Mesothelial cell of epicardium (in vitro differentiated cells): ENCODE results near the gene GLYAT. TPM values are rescaled to one million over a fixed set of nuclear protein-coding genes. Genes with fewer than 3 reads are reported as not detected.
"Not testable (repeated sequence)": the region's sequence is repeated elsewhere in the genome, so short reads cannot be mapped to it uniquely, and the experiment has no call there.

Experiments
- DNase-seq, 2 experiments: peaks; one replicate each; pipeline ENCODE4 v3.0.0; 2021; ENCODE audit warnings: low spot score in 2 of 2; ENCODE audit not compliant: unreplicated experiment in 2 of 2
- H3K27ac Mint-ChIP-seq: 2 replicates; pipeline ENCODE4 v1.8.0; 2021; ENCODE audit warnings: mixed read lengths
- H3K27me3 Mint-ChIP-seq: 2 replicates; pipeline ENCODE4 v1.8.0; 2021; ENCODE audit warnings: low read depth, mixed read lengths
- H3K36me3 Mint-ChIP-seq: 2 replicates; pipeline ENCODE4 v1.8.0; 2021; ENCODE audit warnings: mixed read lengths
- H3K4me1 Mint-ChIP-seq: 2 replicates; pipeline ENCODE4 v1.8.0; 2021; ENCODE audit warnings: mixed read lengths
- H3K4me3 Mint-ChIP-seq: 2 replicates; pipeline ENCODE4 v1.8.0; 2021; ENCODE audit warnings: mild to moderate bottlenecking, moderate library complexity, mixed read lengths
- H3K9me3 Mint-ChIP-seq: 2 replicates; pipeline ENCODE4 v1.8.0; 2021; ENCODE audit warnings: mixed read lengths
- total RNA-seq: library from RNA; stranded (reverse); gene quantifications from 3 replicates; pipeline ENCODE4 v1.2.1, GENCODE V29; 2021
- TF ChIP-seq, protein P1 (sequence below): fragments of 200-600 bp; sonication (generic); IDR thresholded peaks from one replicate; pipeline ENCODE4 v1.5.0; 2021; ENCODE audit warnings: antibody characterized with exemption; ENCODE audit not compliant: unreplicated experiment

GLYAT gene
- total RNA-seq, 1 donor from 2014 or later = not detected

DNA sequence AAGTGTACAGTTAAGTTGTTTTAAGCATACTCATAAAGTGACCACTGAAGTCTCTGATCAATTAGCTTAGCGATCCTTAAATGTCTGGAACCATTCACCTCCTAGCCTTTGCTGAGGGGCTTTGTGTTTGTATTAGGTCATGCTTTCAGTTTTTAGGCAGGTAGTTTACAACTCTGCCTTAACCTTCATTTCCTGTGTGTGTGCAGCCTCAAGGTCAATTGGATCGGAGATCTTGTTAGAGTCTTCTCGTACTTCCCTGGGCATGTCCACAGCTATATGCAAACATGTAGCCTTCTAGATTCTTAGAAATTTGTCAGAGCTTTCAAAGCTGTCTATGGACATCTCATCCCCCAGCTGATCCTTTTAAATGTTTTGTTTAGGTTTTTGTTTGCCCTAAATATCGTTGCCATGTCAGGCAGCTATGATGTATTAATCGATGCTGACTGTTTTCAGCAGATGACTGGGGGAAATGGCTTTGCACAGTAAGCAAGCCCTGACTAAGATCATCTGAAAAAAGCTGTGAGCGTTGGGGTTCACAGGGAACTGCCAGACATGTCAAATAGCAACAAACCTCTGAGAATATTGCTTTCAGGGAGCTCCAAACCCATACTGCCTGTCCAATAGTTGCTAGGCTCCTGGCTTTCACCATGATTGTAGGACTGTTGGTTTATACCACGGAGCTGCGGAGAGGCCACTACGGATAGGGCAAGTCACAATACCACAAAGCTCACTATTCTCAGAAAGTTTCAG is 45.6 kb downstream of the GLYAT start:
- TF ChIP-seq, protein P1, sequence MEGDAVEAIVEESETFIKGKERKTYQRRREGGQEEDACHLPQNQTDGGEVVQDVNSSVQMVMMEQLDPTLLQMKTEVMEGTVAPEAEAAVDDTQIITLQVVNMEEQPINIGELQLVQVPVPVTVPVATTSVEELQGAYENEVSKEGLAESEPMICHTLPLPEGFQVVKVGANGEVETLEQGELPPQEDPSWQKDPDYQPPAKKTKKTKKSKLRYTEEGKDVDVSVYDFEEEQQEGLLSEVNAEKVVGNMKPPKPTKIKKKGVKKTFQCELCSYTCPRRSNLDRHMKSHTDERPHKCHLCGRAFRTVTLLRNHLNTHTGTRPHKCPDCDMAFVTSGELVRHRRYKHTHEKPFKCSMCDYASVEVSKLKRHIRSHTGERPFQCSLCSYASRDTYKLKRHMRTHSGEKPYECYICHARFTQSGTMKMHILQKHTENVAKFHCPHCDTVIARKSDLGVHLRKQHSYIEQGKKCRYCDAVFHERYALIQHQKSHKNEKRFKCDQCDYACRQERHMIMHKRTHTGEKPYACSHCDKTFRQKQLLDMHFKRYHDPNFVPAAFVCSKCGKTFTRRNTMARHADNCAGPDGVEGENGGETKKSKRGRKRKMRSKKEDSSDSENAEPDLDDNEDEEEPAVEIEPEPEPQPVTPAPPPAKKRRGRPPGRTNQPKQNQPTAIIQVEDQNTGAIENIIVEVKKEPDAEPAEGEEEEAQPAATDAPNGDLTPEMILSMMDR = no peak
- no peak overlapping the region for H3K27ac Mint-ChIP-seq
- no peak for DNase-seq
- no peaks in the 10 kb centered on the region for H3K27me3 Mint-ChIP-seq
- H3K36me3 Mint-ChIP-seq = no peaks in the 10 kb centered on the region
- H3K9me3 Mint-ChIP-seq = peaks cover 56% of the 10 kb centered on the region
- H3K4me1 Mint-ChIP-seq = no peaks in the 10 kb centered on the region
- H3K4me3 Mint-ChIP-seq = no peak overlapping the region

DNA sequence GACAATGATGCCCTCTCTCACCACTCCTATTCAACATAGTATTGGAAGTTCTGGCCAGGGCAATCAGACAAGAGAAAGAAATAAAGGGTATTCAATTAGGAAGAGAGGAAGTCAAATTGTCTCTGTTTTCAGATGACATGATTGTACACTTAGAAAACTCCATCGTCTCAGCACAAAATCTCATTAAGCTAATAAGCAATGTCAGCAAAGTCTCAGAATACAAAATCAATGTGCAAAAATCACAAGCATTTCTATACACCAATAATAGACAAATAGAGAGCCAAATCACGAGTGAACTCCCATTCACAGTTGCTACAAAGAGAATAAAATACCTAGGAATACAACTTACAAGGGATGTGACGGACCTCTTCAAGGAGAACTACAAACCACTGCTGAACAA is 49.1 kb downstream of the GLYAT start:
- peaks cover 59% of the 10 kb centered on the region for H3K9me3 Mint-ChIP-seq
- H3K27me3 Mint-ChIP-seq, H3K4me1 Mint-ChIP-seq, DNase-seq, H3K27ac Mint-ChIP-seq, H3K4me3 Mint-ChIP-seq, H3K36me3 Mint-ChIP-seq: not testable (repeated sequence)

DNA sequence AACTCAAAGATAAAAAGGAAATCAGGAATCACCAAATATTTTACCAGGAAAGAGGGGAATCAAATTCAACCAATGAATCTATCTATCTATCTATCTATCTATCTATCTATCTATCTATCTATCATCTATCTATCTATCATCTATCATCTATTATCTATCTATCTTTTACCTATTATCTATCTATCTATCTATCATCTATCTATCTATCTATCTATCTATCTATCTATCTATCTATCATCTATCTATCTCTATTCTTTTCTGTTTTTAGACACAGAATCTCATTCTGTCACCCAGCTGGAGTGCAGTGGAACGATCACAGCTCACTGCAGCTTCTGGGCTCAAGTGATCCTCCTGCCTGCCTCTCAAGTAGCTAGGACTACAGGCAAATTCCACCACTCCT is 54.2 kb downstream of the GLYAT start:
- H3K36me3 Mint-ChIP-seq, H3K27me3 Mint-ChIP-seq, H3K27ac Mint-ChIP-seq, H3K4me1 Mint-ChIP-seq, H3K4me3 Mint-ChIP-seq, DNase-seq: not testable (repeated sequence)
- peaks cover 31% of the 10 kb centered on the region for H3K9me3 Mint-ChIP-seq

DNA sequence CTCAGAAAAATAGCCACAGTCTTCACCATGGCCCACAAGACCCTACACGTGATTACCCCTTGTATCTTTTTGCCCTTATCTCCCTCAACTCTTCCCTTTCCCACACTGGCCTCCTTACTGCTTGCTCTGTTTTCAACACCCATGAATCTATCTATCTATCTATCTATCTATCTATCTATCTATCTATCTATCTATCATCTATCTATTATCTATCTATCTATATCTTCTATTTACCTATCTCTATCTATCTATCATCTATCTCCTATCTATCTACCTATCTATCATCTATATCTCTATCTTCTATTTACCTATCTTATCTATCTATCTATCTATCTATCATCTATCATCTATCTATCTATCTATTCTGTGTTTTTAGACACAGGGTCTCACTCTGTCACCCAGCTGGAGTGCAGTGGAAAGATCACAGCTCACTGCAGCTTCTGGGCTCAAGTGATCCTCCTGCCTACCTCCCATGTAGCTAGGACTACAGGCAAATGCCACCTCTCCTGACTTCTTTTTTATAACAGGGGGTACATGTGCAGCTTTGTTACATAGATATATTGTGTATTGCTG is 55.1 kb downstream of the GLYAT start:
- peaks cover 3% of the 10 kb centered on the region for H3K27me3 Mint-ChIP-seq
- H3K4me1 Mint-ChIP-seq = no peaks in the 10 kb centered on the region
- H3K36me3 Mint-ChIP-seq = no peaks in the 10 kb centered on the region
- TF ChIP-seq, protein P1 = no peak
- H3K27ac Mint-ChIP-seq = no peak overlapping the region
- no peak overlapping the region for H3K4me3 Mint-ChIP-seq
- peaks cover 26% of the 10 kb centered on the region for H3K9me3 Mint-ChIP-seq
- DNase-seq = no peak

DNA sequence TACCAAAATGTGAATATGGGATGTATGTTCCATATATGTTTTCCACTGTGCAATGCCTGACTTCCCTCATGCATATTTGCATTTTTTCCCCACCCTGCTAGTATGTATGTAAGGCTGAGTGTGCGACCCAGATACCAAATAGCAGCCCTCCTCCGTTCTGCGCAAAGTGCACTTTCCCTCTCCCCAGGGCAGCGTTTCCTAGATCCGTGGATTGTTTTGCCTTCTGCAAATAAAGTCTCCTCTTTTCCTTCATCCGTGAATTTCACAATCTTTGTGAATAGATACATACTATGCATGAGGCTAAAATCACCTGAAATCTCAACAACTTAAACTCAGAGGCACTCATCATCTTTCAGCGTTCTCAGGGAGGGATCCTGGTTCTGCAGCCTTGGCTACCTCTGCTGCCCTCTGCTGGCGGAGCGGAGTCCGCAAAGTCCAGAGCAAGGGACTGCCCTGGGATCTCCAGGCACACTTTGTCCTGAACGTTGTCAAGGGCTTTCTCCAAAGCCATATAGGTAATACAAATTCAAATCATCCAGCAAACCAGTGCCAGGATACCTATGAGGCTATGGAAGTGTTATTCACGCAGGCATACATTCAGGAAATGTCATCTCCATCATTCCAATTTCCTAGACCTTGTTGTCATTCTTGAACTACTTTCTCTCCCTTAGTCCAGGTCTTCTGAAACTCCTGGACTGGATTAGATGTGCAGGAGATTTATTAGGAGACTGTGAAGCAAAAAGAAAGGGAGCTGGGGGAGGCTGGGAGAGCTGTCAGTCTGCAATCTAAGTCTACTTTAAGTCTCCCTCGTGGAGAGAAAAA is 56.2 kb downstream of the GLYAT start:
- DNase-seq = peak; percentile 39 to 75
- Mint-ChIP-seq H3K27me3 (peaks cover 3% of the 10 kb centered on the region), H3K36me3 (no peaks in the 10 kb centered on the region), H3K9me3 (peaks cover 15% of the 10 kb centered on the region), H3K4me1 (no peaks in the 10 kb centered on the region), H3K27ac (no peak overlapping the region), H3K4me3 (no peak overlapping the region)
- TF ChIP-seq, protein P1 = peak; percentile 73

DNA sequence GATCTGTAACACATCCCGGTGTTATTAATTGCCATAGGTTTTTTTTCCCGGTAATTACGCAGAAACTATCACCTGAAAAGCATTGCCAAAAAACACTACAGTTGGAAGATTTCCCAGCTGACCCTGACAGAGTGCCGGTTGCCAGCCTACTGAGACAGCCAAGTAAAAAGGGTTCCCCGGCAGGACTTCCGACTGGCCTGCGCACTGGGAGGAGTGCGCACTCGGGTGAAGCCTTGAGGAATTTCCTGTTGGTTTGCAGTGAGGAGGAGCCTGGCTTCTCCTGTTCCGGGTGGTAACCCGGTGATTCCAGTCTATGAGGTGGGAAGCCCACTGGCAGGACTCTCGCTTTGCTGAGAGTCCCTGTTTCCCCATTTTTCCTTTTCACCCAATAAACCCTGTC is 57.1 kb downstream of the GLYAT start:
- no peak for DNase-seq
- H3K9me3 Mint-ChIP-seq = peaks cover 12% of the 10 kb centered on the region
- TF ChIP-seq, protein P1 = no peak
- H3K4me1 Mint-ChIP-seq = no peaks in the 10 kb centered on the region
- H3K27ac Mint-ChIP-seq = no peak overlapping the region
- no peaks in the 10 kb centered on the region for H3K36me3 Mint-ChIP-seq
- no peak overlapping the region for H3K4me3 Mint-ChIP-seq
- peaks cover 3% of the 10 kb centered on the region for H3K27me3 Mint-ChIP-seq
